C1 segment of cervical spinal cord (tissue), 14 donors: ENCODE results near the gene C1QTNF7.

Experiments used
- DNase-seq, 14 donors: peaks; one replicate each; lab custom pipeline; 2025; lab: John Stamatoyannopoulos, UW

The C1QTNF7 gene, protein sequence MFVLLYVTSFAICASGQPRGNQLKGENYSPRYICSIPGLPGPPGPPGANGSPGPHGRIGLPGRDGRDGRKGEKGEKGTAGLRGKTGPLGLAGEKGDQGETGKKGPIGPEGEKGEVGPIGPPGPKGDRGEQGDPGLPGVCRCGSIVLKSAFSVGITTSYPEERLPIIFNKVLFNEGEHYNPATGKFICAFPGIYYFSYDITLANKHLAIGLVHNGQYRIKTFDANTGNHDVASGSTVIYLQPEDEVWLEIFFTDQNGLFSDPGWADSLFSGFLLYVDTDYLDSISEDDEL

DNA sequence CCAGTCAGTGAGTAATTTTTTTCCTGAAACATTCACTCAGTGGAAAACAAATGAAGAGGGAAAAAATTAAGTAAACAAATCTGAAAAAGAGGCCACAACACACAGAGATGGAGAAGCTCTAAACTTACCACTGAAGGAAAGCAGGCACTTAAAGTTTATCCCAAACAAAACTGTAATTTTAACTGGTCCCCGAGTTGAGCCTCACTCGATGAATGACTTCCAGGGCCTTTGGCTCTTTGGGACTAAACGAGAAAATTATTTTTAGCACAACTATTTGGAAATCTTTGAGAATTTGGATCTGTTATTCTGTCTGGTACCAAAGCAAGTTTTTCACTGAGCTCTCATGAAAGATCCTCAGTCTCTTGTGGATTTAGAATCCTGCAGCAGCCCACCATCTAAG is at the start of gene C1QTNF7:
C1QTNF7 (plus strand) TSS at position 333 of the 400 bp plus-strand sequence. CDS start 7,711 bp downstream, outside the sequence.
- DNase-seq: no peak

DNA sequence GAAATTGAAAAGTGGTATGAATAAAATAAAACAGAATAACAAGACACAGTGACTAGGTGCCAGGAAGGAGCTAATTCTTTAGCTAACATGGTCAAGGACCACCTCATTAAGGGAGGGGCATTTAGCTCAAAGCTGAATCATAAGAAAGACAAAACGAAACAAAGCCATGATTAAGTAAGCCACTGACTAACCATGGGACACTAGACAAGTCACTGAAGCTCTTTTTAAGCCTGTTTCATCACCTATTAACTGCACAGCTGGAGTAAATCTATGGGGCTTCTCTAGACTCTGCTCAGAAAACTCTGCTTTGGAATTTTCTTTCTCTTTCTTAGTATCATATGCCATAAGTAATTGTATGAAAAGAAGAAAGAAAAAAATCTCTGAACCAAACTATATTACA is 49.8 kb upstream of the C1QTNF7 start:
- DNase-seq: no peak

DNA sequence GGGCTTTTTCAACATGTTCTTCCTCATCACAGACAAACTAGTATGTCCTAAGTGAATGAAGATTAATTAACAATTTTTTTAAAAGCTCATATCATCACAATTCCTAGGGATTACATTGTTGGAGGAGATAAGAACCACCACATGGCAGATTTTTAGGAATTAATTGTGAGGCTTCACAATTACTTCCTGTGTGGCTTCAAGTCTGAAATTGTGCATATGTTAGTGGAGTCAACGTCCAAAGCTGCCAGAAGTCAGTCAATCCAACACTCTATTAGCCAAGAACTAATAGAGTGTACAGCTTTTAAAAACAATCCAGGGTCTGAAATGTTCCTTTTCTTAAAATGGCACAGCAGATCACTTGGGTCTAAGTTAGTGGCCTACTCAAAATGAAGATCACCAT is 49.3 kb upstream of the C1QTNF7 start:
- no peak for DNase-seq

DNA sequence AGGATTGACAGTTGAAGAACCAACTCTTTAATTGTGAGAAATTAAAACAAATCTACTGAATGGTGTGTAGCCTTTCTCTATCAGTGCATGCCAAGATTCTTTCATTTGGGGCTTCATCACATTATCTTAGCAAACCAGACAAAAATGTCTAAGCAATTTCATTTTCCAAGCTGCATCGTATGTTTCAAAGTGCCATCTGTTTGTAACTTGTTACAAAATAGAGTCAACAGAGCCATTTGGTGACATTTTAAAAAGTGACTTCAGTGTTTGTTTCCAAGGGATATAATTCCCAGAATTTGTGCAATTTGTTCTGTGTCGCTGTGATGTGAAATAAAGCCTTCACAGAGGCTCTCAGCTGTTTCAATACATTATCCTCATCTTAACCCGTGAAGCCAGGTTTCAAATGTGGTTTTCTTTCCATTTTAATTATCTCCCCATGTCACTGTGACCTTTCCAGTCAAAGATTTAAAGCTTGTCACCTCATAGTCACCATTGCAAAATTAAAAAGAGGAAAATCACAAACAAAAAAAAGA is 46.0 kb upstream of the C1QTNF7 start:
- peak in 1 of 14 donors; percentile 57 for DNase-seq

DNA sequence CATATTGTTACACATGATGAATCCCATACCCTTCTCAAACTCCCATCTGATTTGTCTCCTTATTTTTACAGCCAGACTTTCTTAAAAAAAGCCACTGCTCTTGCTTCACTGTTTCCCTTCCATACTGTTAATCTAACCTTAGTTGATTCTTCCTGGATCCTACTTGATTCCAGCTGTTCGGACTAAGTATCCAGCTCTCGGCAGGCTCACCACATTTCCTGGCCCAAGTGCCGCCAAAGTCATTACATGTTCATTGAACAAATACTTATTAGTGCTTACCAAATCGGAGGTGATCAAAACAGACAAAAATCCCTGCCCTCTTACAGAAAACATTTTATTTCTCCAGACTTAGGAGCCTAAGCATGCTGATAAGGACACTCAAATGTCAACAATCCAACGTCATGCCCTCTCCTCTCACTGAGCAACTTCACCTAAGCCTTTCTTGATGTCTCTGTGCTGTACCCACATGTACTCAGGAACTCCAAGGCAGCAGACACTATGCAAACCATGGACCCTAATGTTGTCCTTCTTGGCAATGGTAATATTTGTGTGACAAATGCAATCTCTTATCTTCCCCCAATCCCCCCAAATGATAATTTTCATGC is 45.1 kb upstream of the C1QTNF7 start:
- no peak for DNase-seq

DNA sequence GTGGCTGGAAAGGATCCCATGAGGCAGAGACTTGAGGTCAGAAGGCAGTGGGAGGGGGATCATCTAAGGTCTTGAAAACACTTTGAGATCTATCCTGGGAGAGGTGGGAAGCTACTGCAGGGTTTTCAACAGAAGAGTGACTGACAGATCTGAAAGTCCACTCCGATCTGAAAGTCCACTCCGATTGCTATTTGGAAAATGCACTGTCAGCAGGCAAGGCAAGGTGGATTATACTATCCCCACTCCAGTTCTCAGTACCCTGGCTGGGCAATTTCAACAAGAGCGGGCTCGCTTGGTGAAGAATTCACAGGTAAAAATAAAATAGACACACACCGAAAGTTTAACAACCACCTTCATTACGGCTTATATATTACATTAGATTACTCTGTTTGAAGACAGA is 42.3 kb upstream of the C1QTNF7 start:
- peak in 1 of 14 donors; percentile 40 for DNase-seq

DNA sequence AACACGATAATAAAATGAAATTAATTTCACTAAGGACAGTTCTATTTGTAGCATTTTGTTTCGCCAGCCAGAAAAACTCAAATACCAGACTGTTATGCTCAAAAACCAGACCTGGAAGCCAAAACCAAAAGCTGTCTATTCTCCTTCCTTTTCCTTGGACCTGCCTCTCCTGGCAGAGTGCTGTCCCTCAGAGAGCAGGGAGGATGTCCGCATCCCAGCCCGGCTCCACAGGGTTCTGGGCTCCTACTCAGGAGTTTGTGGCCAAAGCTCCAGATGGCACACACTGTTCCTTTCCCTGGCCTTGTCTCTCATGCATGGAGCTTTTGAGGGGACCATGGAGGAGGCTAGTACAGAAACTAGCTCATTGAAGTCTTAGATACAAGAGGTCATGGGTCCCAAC is 41.9 kb upstream of the C1QTNF7 start:
- peak in 8 of 14 donors; percentile 6 to 99 (median 44) for DNase-seq

DNA sequence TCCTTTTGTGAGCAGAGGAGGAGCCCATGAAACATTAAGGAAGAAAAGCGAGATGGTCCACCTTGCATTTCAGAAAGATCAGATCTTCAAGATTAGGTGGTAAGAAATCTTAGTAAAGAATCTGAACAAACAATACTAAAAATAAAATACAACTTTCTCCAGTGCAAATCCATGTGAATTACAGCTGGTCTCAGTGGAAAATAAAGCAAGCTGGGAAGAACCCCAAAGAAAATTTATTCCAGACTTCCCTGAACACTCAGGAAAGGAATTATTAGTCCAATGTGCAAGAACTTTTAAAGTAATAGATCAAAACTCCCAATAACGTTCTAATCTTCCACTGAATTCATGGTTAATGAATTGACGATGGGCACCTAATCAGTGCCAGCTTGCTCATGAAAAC is 37.3 kb upstream of the C1QTNF7 start:
- no peak for DNase-seq

DNA sequence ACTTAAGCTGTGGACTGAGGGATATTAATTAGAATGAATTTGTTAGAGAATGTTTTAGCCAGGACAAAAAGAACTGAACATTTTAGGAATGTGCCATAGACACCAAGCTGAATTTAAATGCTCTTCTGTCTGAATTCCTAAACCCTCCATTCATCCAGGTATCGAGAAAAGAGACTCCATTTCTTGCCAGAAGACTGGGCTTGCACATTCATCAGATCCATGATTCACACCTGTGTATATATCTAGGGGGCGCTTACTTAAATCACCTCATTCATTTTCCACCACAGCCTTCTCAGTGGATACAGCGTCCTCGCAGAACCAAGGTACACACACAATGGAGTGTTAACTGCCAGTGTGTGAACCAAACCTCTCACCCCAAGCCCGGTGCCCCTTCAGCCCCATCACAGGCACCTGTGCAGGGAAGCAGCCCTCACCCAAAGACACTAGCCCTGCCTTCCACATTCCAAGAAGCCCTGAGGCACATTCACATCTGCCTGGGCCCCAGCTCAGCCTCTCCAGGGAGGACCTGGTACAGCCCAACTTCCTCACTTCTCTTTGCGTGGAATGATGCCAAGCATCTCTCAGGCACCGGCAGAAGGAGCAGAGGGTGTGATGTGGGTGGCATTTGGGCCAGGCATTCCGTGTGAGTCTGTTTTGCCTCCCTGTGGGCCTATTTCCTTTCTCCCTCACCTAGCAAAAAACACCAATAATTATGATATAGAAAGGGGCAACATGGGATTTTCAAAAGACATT is 35.6 kb upstream of the C1QTNF7 start:
- DNase-seq: no peak

DNA sequence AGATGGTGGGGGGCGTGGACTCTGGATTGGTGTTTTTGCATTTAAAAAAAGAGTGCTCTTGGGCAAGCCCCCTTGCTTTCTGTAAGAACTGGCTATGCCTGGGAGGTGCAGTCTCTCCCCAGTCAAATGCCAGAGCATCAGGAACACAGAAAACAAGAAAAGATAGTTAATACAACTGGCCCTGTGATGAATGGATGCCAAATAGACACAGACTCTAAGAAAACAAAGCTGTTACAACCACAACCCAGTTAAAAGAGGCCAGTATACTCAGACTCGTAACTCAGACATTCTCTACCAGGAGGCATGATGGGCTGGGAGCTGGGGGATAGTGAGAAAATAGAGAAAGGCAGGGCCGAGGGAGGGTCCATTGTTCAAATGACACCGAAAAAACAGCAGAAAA is 32.5 kb upstream of the C1QTNF7 start:
- DNase-seq: no peak

DNA sequence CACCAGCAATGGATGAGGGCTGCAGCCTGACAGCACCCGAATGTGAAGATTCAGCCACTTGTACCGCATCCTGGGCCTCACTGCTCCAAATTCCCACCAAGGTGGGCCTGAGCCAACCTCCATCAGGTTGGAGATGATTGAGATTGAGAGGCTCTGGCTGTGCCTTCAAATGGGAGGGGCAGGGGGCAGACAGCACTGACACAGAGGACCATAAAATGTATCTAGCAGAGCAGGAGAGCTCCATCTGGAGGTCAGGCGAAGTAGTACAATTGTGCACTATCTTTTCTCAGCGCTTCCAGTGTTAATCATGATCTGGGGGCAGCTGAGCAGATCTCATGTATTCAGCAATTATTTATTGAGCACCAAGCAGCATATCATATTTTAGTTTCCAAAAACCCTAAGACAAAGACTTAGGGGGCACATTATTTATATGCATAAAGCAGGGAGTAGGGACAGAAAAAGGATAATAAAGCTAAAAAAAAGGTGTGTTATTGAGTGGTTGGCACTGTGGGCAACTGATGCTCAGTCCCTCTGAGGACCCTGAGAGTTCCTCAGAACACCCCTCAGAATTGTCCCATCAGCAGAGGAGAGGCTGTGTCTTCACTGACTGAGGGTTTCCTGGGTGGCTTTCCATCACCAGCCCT is 31.6 kb upstream of the C1QTNF7 start:
- peak in 3 of 14 donors; percentile 3 to 19 (median 18) for DNase-seq

DNA sequence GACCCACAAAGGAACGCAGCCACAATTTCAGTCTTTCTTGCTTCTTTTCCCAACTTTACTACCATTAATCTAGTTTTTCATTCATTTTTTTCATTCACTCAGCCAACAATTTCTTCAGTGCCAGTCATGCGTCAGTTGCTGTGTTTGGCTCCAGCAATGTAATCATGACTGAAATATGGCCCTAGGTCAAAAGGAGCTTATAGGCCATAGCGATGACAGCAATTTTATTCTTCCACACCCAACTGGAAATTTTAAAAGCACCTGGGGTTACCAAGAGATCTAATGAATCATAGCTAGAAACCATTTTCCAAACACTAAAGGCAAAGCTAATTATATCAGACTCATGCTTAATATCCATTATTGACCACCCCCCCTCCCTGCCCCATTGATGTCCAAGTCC is 29.8 kb upstream of the C1QTNF7 start:
- no peak for DNase-seq

DNA sequence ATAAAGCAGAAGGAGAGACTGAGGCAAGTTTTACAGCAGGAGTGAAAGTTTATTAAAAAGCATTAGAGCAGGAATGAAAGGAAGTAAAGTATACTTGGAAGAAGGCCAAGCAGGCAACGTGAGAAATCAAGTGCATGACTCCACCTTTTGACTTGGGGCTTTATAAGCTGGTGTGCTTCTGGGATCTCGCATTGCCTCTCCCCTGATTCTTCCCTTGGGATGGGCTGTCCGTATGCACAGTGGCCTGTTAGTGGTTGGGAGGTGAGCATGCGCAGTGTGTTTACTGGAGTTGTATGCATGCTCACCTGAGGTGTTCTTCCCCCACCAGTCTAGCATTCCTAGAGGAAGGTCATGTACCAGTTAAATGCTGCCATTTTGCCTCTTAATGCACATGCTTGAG is 29.1 kb upstream of the C1QTNF7 start:
- no peak for DNase-seq

DNA sequence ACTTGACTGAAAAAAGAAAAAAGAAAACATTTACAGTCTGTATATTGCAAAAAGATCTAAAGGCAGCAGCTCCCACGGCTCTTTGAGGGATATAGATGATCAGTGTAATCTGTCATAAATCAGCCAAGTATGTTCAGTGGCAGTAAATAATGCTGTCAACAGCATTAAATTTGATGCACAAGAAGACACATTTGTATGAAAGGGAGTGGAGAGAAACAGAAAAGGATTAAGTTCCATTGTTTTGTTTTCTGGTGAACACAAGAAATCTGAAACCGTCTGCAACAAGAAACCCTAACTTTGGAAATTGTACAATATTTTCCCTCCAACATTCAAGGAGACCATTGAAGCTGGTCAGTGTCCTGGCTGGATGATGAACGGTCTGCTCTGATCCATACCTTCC is 27.6 kb upstream of the C1QTNF7 start:
- DNase-seq: no peak

DNA sequence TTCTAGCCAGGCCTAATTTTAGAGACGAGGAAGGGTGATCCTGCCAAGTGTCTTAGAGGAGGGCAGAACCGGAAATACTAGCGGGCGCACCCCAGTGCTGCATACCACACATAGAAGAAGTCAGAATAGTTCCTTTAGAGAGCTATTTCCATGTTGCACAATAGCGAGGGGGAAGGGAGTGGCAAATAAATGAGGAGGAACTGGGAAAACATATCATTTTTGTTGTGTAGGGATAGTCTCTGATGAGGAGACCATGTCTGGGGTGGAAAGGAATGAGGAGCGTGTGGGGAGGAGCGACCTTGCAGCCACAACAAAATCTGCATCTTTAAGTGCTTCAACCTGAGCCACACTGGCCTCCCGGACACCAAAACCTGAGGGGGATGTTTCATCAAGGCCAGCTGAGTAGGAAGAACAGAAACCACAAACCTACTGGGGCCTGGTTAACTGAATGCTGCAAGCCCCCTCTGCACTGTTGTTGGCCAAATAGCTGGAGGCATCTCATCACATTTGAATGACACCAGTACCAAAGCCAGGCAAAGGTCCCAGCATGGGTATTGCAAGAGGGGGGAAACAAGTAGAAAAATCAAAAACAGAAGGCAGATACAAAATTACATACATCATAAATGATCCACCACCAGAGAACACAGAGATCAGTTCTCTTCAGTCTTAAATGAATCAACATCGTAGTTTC is 26.7 kb upstream of the C1QTNF7 start:
- DNase-seq: peak in 2 of 14 donors; percentile 18 to 41

DNA sequence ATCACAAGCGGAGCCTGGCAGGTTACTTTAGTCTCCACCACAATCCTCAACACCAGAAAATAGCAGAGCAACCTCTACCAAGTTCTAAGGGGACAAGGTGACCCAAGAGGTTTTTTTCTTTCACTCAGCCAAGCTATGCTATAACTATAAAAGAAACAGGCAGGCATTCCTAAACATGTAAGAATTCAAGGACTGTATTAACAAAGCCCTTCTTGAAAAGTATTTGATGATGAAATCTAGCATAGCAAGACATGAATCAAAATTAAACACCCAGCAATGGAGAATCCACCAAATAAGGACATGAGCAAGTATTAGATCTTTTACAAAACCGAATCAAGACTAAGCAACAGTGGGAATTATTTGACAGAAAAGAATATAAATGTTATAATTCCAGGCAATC is 25.7 kb upstream of the C1QTNF7 start:
- no peak for DNase-seq

DNA sequence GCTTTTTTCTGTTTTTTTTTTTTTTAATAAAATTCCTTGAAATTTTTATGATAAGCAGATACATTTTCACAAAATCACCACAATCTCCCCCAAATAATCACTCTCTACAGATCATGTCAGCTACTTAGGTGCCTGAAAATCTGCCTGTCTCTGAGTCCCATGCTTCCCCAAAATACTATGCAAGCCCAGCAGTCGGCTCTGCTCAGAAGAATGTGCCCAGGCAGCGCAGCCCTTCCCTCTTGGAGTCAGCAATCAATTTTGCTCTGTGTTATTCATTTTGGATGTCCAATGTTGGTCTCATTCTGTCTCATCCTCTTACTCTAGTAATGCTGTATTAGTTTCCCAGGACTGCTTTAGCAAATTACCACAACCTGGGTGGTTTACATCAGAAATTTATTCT is 24.9 kb upstream of the C1QTNF7 start:
- no peak for DNase-seq

DNA sequence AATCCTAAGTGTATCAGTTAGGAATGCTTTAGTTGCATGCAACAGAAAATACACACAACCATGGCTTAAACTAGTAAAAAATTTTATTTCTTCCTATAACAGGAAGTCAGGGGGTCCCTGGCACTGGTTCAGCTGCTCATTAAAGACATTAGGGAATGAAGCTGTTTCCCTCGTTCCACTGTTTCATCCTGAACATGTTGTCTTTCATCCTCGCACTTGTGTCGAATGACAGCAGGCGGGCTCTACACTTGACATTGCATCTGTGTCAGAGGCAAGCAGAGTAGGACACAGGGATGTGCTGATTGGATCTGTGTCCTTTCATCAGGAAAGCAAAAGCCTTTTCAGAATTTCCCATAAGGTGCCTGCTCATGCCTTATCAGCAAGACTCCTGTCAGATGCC is 22.8 kb upstream of the C1QTNF7 start:
- no peak for DNase-seq

DNA sequence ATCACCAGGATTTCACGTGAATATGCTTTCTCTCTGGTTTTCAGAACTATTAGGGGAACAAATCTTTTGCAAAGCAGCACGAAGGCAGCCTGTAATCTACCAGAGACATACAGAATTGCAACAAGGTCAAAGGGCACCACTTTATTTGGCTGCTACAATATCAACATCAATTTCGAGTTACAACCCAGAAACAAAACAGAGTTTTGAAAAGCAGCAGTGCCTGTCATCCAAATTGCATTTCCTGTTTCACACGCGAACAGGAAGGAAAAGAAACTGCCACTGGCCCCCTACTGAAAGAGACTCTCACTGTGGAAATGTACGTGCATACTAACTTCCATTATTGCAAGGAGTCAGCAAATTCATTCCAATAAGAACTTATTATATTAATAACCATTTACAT is 17.1 kb upstream of the C1QTNF7 start:
- no peak for DNase-seq

DNA sequence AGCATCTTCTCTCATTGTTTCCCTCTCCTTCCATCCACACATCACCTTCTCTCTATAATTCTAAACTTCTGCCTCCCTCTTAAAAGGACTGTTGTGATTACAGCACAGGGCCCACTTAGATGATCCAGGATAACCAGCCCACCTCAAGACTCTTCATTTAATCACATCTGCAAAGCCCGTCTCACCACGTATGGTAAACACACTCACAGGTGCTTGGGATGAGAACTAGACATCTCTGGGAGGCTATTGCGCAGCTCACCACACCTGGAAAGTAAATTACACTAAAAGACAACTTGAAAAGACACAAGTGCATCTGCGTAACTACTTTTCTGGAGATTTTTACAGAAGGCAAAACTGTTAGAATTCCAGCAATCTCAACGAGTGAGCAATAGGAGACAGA is 15.4 kb upstream of the C1QTNF7 start:
- DNase-seq: no peak

DNA sequence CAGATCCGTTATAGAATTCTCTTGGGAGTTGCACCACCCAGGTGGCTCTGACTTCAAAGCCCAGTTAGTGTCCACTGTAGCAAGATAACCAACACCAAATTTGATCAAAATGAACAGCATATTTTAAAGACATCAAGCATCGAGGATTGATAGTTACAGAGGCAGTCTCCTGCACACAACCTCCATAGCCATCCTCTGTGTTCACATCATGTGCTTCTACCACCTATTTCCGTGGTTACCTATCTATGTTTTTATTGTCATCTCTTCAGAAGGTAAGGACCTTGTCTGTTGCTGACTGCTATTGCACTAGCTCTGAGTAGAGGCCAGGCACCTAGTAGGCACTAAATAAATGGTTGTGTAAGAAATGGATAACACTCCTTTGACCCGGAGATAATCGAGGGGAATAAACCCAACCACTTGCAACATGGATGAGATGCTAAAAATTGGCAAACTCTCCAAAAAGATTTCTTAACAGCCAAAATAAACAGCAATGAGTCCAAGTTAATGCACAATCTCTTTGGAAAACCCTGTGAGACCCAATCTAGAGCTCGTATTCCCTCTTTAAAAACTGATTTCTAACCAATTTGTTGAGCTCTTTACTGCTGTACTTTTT is 14.7 kb upstream of the C1QTNF7 start:
- no peak for DNase-seq
